Prostate gland (tissue), 2 donors: ENCODE measurements around the gene WSB2.

Experiments
- CTCF ChIP-seq, 4 experiments: fragments of 200-600 bp in 2 of 4; fragments of 450-650 bp in 2 of 4; sonication (generic) in 2 of 4; IDR thresholded peaks; 1 replicate in 3 of 4; 2 replicates in 1 of 4; pipeline ENCODE4 v1.5.1; 2016 to 2019; ENCODE audit warnings: antibody characterized with exemption in 4 of 4, mild to moderate bottlenecking in 2 of 4, moderate library complexity in 2 of 4
- POLR2AphosphoS5 ChIP-seq: sonication (generic); formaldehyde crosslinking; IDR thresholded peaks from one replicate; pipeline ENCODE4 v1.6.1; 2017; ENCODE audit warnings: antibody characterized with exemption

- TF ChIP-seq CTCF (IDR thresholded peaks at IDR 0.05) (no peak), POLR2AphosphoS5 (peak; percentile 17)
Observed at GRCh38 chr12:118063576-118064391, 2.8 kb upstream of the WSB2 start.
